ENCODE results near the gene KLK11.

- TF ChIP-seq CTCF (IDR thresholded peaks at IDR 0.05) (no peak), POLR2A (IDR thresholded peaks at IDR 0.05) (no peak)
Measured at GRCh38 chr19:51000426-51000825, 26.0 kb downstream of the KLK11 start.
